Neural cell (in vitro differentiated cells): ENCODE results near the gene RUNX1. TPM values are rescaled to one million over a fixed set of nuclear protein-coding genes. Genes with fewer than 3 reads are reported as not detected.

Experiments
- H2AFZ ChIP-seq: fragments of 200-600, 300-800 bp; sonication (generic), shearing (Covaris generic); 2 replicates; pipeline ENCODE4 v1.6.0; 2014; ENCODE audit warnings: low read depth, mild to moderate bottlenecking, antibody characterized with exemption, low read length, moderate library complexity
- H3F3A ChIP-seq: fragments of 200-600 bp; shearing (Covaris generic); 2 replicates; pipeline ENCODE4 v1.6.1; 2016; ENCODE audit warnings: mild to moderate bottlenecking, moderate library complexity, mixed read lengths, antibody characterized with exemption, low read length; ENCODE audit not compliant: insufficient read depth, poor library complexity, severe bottlenecking
- H3K27ac ChIP-seq: fragments of 200-600, 300-800 bp; sonication (generic), shearing (Covaris generic); 2 replicates; pipeline ENCODE4 v1.5.1; 2014; ENCODE audit warnings: mild to moderate bottlenecking, low read length, moderate library complexity
- H3K27me3 ChIP-seq: fragments of 300-800, 200-600 bp; sonication (generic), shearing (Covaris generic); 2 replicates; pipeline ENCODE4 v1.6.0; 2014; ENCODE audit warnings: mild to moderate bottlenecking, low read depth, low read length, moderate library complexity; ENCODE audit not compliant: insufficient read depth
- H3K36me3 ChIP-seq: fragments of 300-800, 200-600 bp; sonication (generic), shearing (Covaris generic); 2 replicates; pipeline ENCODE4 v1.5.1; 2014; ENCODE audit warnings: mild to moderate bottlenecking, antibody characterized with exemption, low read length, moderate library complexity; ENCODE audit not compliant: insufficient read depth
- H3K4me2 ChIP-seq: fragments of 300-800, 200-600 bp; sonication (generic), shearing (Covaris generic); 2 replicates; pipeline ENCODE4 v1.6.0; 2014; ENCODE audit warnings: mild to moderate bottlenecking, low read length
- H3K4me3 ChIP-seq: fragments of 300-800, 200-600 bp; sonication (generic), shearing (Covaris generic); 2 replicates; pipeline ENCODE4 v1.5.1; 2014; ENCODE audit warnings: mild to moderate bottlenecking, low read length, moderate library complexity
- H3K79me2 ChIP-seq: fragments of 200-600 bp; shearing (Covaris generic); replicated peaks from 2 replicates; pipeline ENCODE4 v1.6.0; 2014; ENCODE audit warnings: mild to moderate bottlenecking, low read length, moderate library complexity; ENCODE audit not compliant: insufficient read depth
- H3K9ac ChIP-seq: fragments of 300-800, 200-600 bp; sonication (generic), shearing (Covaris generic); 2 replicates; pipeline ENCODE4 v1.6.1; 2016; ENCODE audit warnings: mild to moderate bottlenecking, low read length, mixed read lengths
- H3K9me2 ChIP-seq: fragments of 200-600 bp; shearing (Covaris generic); 2 replicates; pipeline ENCODE4 v1.6.1; 2016; ENCODE audit warnings: mild to moderate bottlenecking, low read length, mixed read lengths; ENCODE audit not compliant: insufficient read depth
- H3K9me3 ChIP-seq: fragments of 200-600, 300-800 bp; sonication (generic), shearing (Covaris generic); 2 replicates; pipeline ENCODE4 v1.6.1; 2016; ENCODE audit warnings: mild to moderate bottlenecking, mixed run types, low read length, moderate library complexity, mixed read lengths
- H4K20me1 ChIP-seq: fragments of 200-600 bp; shearing (Covaris generic); 2 replicates; pipeline ENCODE4 v1.6.1; 2016; ENCODE audit warnings: mild to moderate bottlenecking, mixed run types; ENCODE audit not compliant: insufficient read depth
- EP300 ChIP-seq: fragments of 450-650 bp; conservative IDR thresholded peaks from 2 replicates; pipeline ENCODE4 v1.6.1; 2014; ENCODE audit warnings: antibody characterized with exemption, mild to moderate bottlenecking, moderate library complexity; ENCODE audit not compliant: poor library complexity, severe bottlenecking
- EZH2 ChIP-seq: fragments of 200-600, 300-800 bp; shearing (Covaris generic), sonication (generic); IDR thresholded peaks from 2 replicates; pipeline ENCODE4 v1.6.1; 2014; ENCODE audit warnings: antibody characterized with exemption, low read length, borderline replicate concordance, mild to moderate bottlenecking; ENCODE audit not compliant: insufficient read depth, poor library complexity, severe bottlenecking
- MXI1 ChIP-seq: fragments of 450-650 bp; conservative IDR thresholded peaks from 2 replicates; pipeline ENCODE4 v1.6.1; 2014; ENCODE audit warnings: antibody characterized with exemption, mild to moderate bottlenecking; ENCODE audit not compliant: poor library complexity, severe bottlenecking
- POLR2AphosphoS5 ChIP-seq: IDR thresholded peaks from 2 replicates; pipeline ENCODE4 v1.6.1; 2012
- RAD21 ChIP-seq: fragments of 450-650 bp; conservative IDR thresholded peaks from 2 replicates; pipeline ENCODE4 v1.6.1; 2014; ENCODE audit warnings: antibody characterized with exemption, mild to moderate bottlenecking, moderate library complexity
- REST ChIP-seq: IDR thresholded peaks from 2 replicates; pipeline ENCODE4 v1.6.1; 2012; ENCODE audit warnings: borderline replicate concordance
- SMC3 ChIP-seq: fragments of 450-650 bp; conservative IDR thresholded peaks from 2 replicates; pipeline ENCODE4 v1.6.1; 2014; ENCODE audit warnings: antibody characterized with exemption, mild to moderate bottlenecking, moderate library complexity; ENCODE audit not compliant: poor library complexity
- TAF1 ChIP-seq: IDR thresholded peaks from 2 replicates; pipeline ENCODE4 v1.6.1; 2012; ENCODE audit warnings: low read depth
- polyA plus RNA-seq: library from polyadenylated mRNA; depleted of rRNA; stranded (reverse); fragments of >200 nt; gene quantifications from 2 replicates; pipeline ENCODE4 v1.2.3, GENCODE V29; 2014
- TF ChIP-seq, protein P1 (sequence below): fragments of 450-650 bp; IDR thresholded peaks from 2 replicates; pipeline ENCODE4 v1.5.1; 2014; ENCODE audit warnings: antibody characterized with exemption, mild to moderate bottlenecking, moderate library complexity; ENCODE audit not compliant: poor library complexity, severe bottlenecking

Gene RUNX1
- polyA plus RNA-seq, 1 donor from 2014 or later = not detected

- Histone ChIP-seq H4K20me1 (no peaks in the 10 kb centered on the region), H3K4me3 (no peak overlapping the region), H3F3A (no peaks in the 10 kb centered on the region), H3K79me2 (no peaks in the 10 kb centered on the region), H2AFZ (no peak overlapping the region), H3K27me3 (no peaks in the 10 kb centered on the region), H3K4me2 (no peak overlapping the region), H3K9ac (no peak overlapping the region), H3K9me2 (no peaks in the 10 kb centered on the region), H3K9me3 (no peaks in the 10 kb centered on the region), H3K27ac (no peak overlapping the region), H3K36me3 (no peaks in the 10 kb centered on the region)
- no peak for TF ChIP-seq EZH2
- no peak for TF ChIP-seq MXI1
- no peak for TF ChIP-seq EP300
- no peak for TF ChIP-seq RAD21
- no peak for TF ChIP-seq TAF1
- TF ChIP-seq SMC3 = no peak
- TF ChIP-seq POLR2AphosphoS5 = no peak
- TF ChIP-seq, protein P1, sequence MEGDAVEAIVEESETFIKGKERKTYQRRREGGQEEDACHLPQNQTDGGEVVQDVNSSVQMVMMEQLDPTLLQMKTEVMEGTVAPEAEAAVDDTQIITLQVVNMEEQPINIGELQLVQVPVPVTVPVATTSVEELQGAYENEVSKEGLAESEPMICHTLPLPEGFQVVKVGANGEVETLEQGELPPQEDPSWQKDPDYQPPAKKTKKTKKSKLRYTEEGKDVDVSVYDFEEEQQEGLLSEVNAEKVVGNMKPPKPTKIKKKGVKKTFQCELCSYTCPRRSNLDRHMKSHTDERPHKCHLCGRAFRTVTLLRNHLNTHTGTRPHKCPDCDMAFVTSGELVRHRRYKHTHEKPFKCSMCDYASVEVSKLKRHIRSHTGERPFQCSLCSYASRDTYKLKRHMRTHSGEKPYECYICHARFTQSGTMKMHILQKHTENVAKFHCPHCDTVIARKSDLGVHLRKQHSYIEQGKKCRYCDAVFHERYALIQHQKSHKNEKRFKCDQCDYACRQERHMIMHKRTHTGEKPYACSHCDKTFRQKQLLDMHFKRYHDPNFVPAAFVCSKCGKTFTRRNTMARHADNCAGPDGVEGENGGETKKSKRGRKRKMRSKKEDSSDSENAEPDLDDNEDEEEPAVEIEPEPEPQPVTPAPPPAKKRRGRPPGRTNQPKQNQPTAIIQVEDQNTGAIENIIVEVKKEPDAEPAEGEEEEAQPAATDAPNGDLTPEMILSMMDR = no peak
- TF ChIP-seq REST = no peak
Measured at GRCh38 chr21:34977333-34977732, 71.8 kb downstream of the RUNX1 start.

DNA sequence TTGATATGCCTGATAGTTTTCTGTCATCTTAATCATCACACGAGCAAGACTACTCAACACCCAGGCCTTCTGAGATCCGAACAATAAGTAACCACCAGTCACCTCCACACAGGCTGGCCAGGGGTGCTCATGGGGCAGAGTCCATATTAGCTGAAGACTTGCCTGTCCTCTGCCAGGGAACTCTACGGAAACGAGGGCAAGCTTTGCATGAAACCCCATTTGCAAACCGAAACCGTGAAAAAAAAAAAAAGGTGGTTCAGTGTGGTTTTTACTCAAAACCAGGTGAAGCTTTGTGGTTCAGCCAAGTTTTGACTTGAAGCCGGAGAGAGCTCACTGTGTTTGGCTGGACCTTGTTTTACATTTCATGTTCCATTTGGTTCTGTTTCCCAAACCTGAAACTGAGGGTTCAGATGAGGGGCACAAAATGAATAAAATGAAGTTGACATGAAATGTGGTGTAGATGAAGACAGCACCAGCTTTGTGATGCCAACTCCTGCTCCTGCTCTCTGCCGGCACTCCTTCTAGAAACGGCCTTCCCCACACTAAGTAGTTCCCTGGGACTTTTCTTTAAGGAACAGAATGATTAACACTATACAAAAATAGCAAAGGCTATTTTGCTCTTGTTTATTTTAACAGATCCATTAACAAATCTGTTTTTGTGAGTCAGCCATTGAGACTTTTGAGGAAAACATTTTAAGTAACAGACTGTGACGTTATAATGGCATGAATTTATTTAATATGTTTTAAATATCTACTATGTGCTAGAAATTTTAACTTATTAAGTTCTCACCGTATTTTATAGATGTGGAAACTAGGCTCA lies 74.7 kb downstream of the RUNX1 start:
- no peak overlapping the region for H2AFZ ChIP-seq

More for the DNA sequence above, 74.7 kb downstream of the RUNX1 start:
- TF ChIP-seq MXI1 = no peak
- H3K4me3 ChIP-seq = no peak overlapping the region
- no peaks in the 10 kb centered on the region for H3K36me3 ChIP-seq
- H4K20me1 ChIP-seq = no peaks in the 10 kb centered on the region
- no peaks in the 10 kb centered on the region for H3K9me2 ChIP-seq
- H3K4me2 ChIP-seq = no peak overlapping the region
- H3K9ac ChIP-seq = no peak overlapping the region
- no peaks in the 10 kb centered on the region for H3K9me3 ChIP-seq
- H3K27ac ChIP-seq = no peak overlapping the region
- no peaks in the 10 kb centered on the region for H3F3A ChIP-seq
- no peaks in the 10 kb centered on the region for H3K79me2 ChIP-seq
- H3K27me3 ChIP-seq = no peaks in the 10 kb centered on the region
